Measurements from ENCODE around the gene CARM1.
"Not testable (repeated sequence)": the region's sequence is repeated elsewhere in the genome, so short reads cannot be mapped to it uniquely, and the experiment has no call there.

The CARM1 gene

DNA sequence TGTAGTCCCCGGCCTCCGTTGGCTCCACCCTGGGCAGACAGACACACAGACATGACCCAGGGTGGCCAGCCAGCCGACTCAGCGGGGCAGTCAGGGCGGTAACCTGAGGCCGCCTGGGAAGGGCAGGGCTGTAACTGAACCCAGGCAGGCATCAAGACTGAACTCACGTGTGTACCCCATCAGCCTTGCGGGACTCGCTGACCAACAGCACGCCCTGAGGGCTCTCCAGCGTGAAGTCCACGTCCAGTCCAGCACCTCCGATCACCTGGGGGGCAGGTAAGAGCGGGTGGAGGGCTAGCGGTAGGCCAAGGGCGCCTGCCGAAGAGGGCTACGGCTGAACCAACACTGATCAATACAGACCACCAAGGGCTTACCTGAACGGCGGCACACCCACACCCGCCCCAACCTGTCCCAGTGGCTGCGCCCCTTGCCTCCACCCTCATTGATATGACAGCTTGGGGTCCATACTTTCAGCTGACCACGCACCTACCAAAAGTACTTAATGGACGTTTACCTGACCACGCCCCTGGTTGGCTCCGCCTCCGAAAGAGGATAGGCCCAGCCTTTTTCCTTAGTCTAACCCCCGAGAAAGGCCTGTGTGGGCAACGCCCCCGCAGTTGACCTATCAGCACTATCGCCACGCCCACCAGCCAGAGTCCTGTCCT is 36.1 kb upstream of the CARM1 start:
- Histone ChIP-seq H3K9me3 (ENCODE audit: low read length) (no peaks in the 10 kb centered on the region), H3K4me1 (ENCODE audit: insufficient read depth, low read length) (peaks cover 7% of the 10 kb centered on the region), H3K27me3 (ENCODE audit: control insufficient read depth in 1 of 2, insufficient read depth in 2 of 2, low read length in 2 of 2) (no peaks in the 10 kb centered on the region), H3K9ac (ENCODE audit: low read length) (no peak overlapping the region), H3K36me3 (ENCODE audit: insufficient read depth, low read length) (peaks cover 4% of the 10 kb centered on the region), H3K4me3 (ENCODE audit: low read depth in 1 of 2, low read length in 2 of 2) (peak overlapping the region in 1 of 2 donors; percentile 67), H3K27ac (ENCODE audit: low read depth, low read length) (peak overlapping the region; percentile 41)

DNA sequence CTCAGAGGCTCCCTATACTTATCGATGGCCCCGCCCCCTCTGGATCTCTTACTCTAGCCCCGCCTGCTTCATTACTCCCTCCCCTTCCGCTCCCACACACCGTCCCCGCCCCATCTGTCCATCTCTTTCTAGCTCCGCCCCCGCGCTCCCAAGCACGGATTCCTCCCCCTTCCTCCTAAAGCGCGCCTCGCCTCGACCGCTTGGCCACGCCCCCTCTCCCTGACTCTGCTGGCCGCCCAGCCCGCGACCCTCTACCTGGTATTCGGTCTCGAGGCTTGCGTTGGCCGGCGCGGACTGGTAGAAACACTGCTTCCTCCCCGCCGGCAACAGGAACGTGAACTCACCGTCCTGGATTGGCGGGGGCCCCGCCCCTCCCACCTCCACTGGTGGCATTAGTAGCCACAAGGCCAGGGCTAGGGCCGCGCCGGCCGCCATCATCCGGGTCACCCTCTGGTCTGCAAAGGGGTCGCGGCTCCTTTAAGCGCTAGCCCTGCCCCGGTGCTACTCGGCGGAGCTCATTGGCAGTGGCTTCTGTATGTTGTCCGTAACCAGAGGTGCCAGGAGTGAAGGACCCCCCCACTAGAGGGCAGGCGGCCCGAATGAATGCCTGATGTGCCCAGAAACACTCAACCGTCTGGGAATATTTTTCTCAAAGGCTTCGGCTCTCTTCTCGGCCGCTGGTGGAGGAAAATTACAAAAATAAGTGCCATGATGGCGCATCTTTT is 35.4 kb upstream of the CARM1 start, which contains the start of gene TMED1:
TMED1 (minus strand) TSS at position 459 of the 725 bp plus-strand sequence; CDS start at position 438, 21 bp downstream.
- peaks cover 7% of the 10 kb centered on the region for H3K4me1 ChIP-seq (ENCODE audit: insufficient read depth, low read length)

GRCh38 chr19:10836479-10837330 is 34.6 kb upstream of the CARM1 start:
- Histone ChIP-seq H3K9me3 (ENCODE audit: low read length) (no peaks in the 10 kb centered on the region), H3K4me1 (ENCODE audit: insufficient read depth, low read length) (peaks cover 7% of the 10 kb centered on the region), H3K4me3 (ENCODE audit: low read depth in 1 of 2, low read length in 2 of 2) (peak overlapping the region in 1 of 2 donors; percentile 67), H3K9ac (ENCODE audit: low read length) (peak overlapping the region; percentile 65), H3K36me3 (ENCODE audit: insufficient read depth, low read length) (no peaks in the 10 kb centered on the region), H3K27ac (ENCODE audit: low read depth, low read length) (peak overlapping the region; percentile 92), H3K27me3 (ENCODE audit: control insufficient read depth in 1 of 2, insufficient read depth in 2 of 2, low read length in 2 of 2) (no peaks in the 10 kb centered on the region)

More for the DNA sequence above, 35.4 kb upstream of the CARM1 start, which contains the start of gene TMED1:
- Histone ChIP-seq H3K9ac (ENCODE audit: low read length) (peak within 1 kb of the TSS; percentile 65), H3K9me3 (ENCODE audit: low read length) (no peaks in the 10 kb centered on the region), H3K36me3 (ENCODE audit: insufficient read depth, low read length) (no peaks in the 10 kb centered on the region), H3K27ac (ENCODE audit: low read depth, low read length) (peak within 1 kb of the TSS; percentile 92), H3K27me3 (ENCODE audit: control insufficient read depth in 1 of 2, insufficient read depth in 2 of 2, low read length in 2 of 2) (no peaks in the 10 kb centered on the region), H3K4me3 (ENCODE audit: low read depth in 1 of 2, low read length in 2 of 2) (peak within 1 kb of the TSS; percentile 67 to 83)

GRCh38 chr19:10837649-10838048 is 33.7 kb upstream of the CARM1 start:
- H3K27me3 ChIP-seq (ENCODE audit: control insufficient read depth in 1 of 2, insufficient read depth in 2 of 2, low read length in 2 of 2); H3K27ac ChIP-seq (ENCODE audit: low read depth, low read length); H3K4me3 ChIP-seq (ENCODE audit: low read depth in 1 of 2, low read length in 2 of 2); H3K9ac ChIP-seq (ENCODE audit: low read length); H3K9me3 ChIP-seq (ENCODE audit: low read length); H3K4me1 ChIP-seq (ENCODE audit: insufficient read depth, low read length); H3K36me3 ChIP-seq (ENCODE audit: insufficient read depth, low read length): not testable (repeated sequence)

GRCh38 chr19:10838377-10838776 is 33.0 kb upstream of the CARM1 start:
- Histone ChIP-seq H3K36me3 (ENCODE audit: insufficient read depth, low read length) (no peaks in the 10 kb centered on the region), H3K9ac (ENCODE audit: low read length) (no peak overlapping the region), H3K4me1 (ENCODE audit: insufficient read depth, low read length) (peaks cover 7% of the 10 kb centered on the region), H3K27ac (ENCODE audit: low read depth, low read length) (no peak overlapping the region), H3K27me3 (ENCODE audit: control insufficient read depth in 1 of 2, insufficient read depth in 2 of 2, low read length in 2 of 2) (no peaks in the 10 kb centered on the region), H3K4me3 (ENCODE audit: low read depth in 1 of 2, low read length in 2 of 2) (no peak overlapping the region), H3K9me3 (ENCODE audit: low read length) (no peaks in the 10 kb centered on the region)

GRCh38 chr19:10839114-10840050 is 32.0 kb upstream of the CARM1 start:
- H3K27me3 ChIP-seq (ENCODE audit: control insufficient read depth in 1 of 2, insufficient read depth in 2 of 2, low read length in 2 of 2): no peaks in the 10 kb centered on the region
- no peaks in the 10 kb centered on the region for H3K9me3 ChIP-seq (ENCODE audit: low read length)
- H3K9ac ChIP-seq (ENCODE audit: low read length): no peak overlapping the region
- H3K4me3 ChIP-seq (ENCODE audit: low read depth in 1 of 2, low read length in 2 of 2): no peak overlapping the region
- no peak overlapping the region for H3K27ac ChIP-seq (ENCODE audit: low read depth, low read length)
- H3K36me3 ChIP-seq (ENCODE audit: insufficient read depth, low read length): no peaks in the 10 kb centered on the region
- H3K4me1 ChIP-seq (ENCODE audit: insufficient read depth, low read length): peaks cover 7% of the 10 kb centered on the region

GRCh38 chr19:10842788-10843187 is 28.6 kb upstream of the CARM1 start:
- Histone ChIP-seq H3K36me3 (ENCODE audit: insufficient read depth, low read length) (no peaks in the 10 kb centered on the region), H3K4me1 (ENCODE audit: insufficient read depth, low read length) (no peaks in the 10 kb centered on the region), H3K27ac (ENCODE audit: low read depth, low read length) (no peak overlapping the region), H3K27me3 (ENCODE audit: control insufficient read depth in 1 of 2, insufficient read depth in 2 of 2, low read length in 2 of 2) (no peaks in the 10 kb centered on the region), H3K4me3 (ENCODE audit: low read depth in 1 of 2, low read length in 2 of 2) (no peak overlapping the region), H3K9ac (ENCODE audit: low read length) (no peak overlapping the region), H3K9me3 (ENCODE audit: low read length) (no peaks in the 10 kb centered on the region)

- H3K27ac ChIP-seq (ENCODE audit: low read depth, low read length): no peak overlapping the region
- no peaks in the 10 kb centered on the region for H3K36me3 ChIP-seq (ENCODE audit: insufficient read depth, low read length)
- no peaks in the 10 kb centered on the region for H3K4me1 ChIP-seq (ENCODE audit: insufficient read depth, low read length)
- no peak overlapping the region for H3K9ac ChIP-seq (ENCODE audit: low read length)
- H3K9me3 ChIP-seq (ENCODE audit: low read length): no peaks in the 10 kb centered on the region
- no peak overlapping the region for H3K4me3 ChIP-seq (ENCODE audit: low read depth in 1 of 2, low read length in 2 of 2)
- no peaks in the 10 kb centered on the region for H3K27me3 ChIP-seq (ENCODE audit: control insufficient read depth in 1 of 2, insufficient read depth in 2 of 2, low read length in 2 of 2)
Observed at GRCh38 chr19:10846500-10847202, 24.7 kb upstream of the CARM1 start.

- Histone ChIP-seq H3K9me3 (ENCODE audit: low read length) (no peaks in the 10 kb centered on the region), H3K9ac (ENCODE audit: low read length) (no peak within 1 kb of the TSS), H3K27me3 (ENCODE audit: control insufficient read depth in 1 of 2, insufficient read depth in 2 of 2, low read length in 2 of 2) (no peaks in the 10 kb centered on the region), H3K4me1 (ENCODE audit: insufficient read depth, low read length) (no peaks in the 10 kb centered on the region), H3K27ac (ENCODE audit: low read depth, low read length) (no peak within 1 kb of the TSS), H3K4me3 (ENCODE audit: low read depth in 1 of 2, low read length in 2 of 2) (no peak within 1 kb of the TSS), H3K36me3 (ENCODE audit: insufficient read depth, low read length) (no peaks in the 10 kb centered on the region)
Observed at GRCh38 chr19:10848230-10848856, 23.0 kb upstream of the CARM1 start, which contains the start of gene C19orf38. TSS of gene C19orf38 (plus strand) at chr19:10848415. CDS start at chr19:10848509, 94 bp downstream.

GRCh38 chr19:10850631-10851030 is 20.7 kb upstream of the CARM1 start:
- Histone ChIP-seq H3K9me3 (ENCODE audit: low read length) (no peaks in the 10 kb centered on the region), H3K4me3 (ENCODE audit: low read depth in 1 of 2, low read length in 2 of 2) (no peak overlapping the region), H3K9ac (ENCODE audit: low read length) (no peak overlapping the region), H3K36me3 (ENCODE audit: insufficient read depth, low read length) (no peaks in the 10 kb centered on the region), H3K4me1 (ENCODE audit: insufficient read depth, low read length) (no peaks in the 10 kb centered on the region), H3K27me3 (ENCODE audit: control insufficient read depth in 1 of 2, insufficient read depth in 2 of 2, low read length in 2 of 2) (no peaks in the 10 kb centered on the region), H3K27ac (ENCODE audit: low read depth, low read length) (no peak overlapping the region)
